ENCODE measurements around the gene SLC22A1.
"Not testable (repeated sequence)": the region's sequence is repeated elsewhere in the genome, so short reads cannot be mapped to it uniquely, and the experiment has no call there.

SLC22A1 gene

DNA sequence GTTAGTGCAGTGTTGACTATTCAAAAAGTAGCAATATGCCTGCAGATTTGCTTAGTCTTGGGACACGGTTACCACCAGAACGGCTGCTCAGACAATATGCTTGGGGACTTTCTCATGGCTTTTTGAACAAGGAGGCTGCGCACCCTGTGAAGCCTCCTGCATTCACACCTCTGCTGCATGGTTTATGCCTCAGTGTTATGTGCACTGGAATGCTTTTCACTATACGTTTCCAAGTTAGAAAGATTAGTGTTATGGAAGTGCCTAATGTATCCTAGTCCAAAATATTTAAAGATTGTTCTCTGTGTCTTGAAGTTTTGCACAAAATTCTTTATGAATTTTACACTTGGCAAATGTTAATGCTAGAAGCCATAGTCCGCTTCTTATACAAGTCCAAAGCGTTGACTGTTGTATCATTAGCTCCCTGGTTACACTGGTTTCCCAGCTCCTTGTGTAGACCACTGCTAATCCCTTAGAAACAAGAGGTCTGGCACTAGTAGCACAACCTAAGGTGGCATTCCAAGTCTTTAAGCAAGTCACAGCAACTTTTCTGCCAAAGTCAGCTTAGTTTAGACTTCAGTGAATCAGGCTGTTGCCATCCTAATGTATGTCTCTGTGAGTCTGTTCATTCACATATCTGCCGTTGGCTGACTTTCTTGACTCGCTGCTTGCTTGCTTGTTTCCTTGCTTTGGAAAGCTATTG is 26.3 kb upstream of the SLC22A1 start:
- no peak for ATAC-seq

DNA sequence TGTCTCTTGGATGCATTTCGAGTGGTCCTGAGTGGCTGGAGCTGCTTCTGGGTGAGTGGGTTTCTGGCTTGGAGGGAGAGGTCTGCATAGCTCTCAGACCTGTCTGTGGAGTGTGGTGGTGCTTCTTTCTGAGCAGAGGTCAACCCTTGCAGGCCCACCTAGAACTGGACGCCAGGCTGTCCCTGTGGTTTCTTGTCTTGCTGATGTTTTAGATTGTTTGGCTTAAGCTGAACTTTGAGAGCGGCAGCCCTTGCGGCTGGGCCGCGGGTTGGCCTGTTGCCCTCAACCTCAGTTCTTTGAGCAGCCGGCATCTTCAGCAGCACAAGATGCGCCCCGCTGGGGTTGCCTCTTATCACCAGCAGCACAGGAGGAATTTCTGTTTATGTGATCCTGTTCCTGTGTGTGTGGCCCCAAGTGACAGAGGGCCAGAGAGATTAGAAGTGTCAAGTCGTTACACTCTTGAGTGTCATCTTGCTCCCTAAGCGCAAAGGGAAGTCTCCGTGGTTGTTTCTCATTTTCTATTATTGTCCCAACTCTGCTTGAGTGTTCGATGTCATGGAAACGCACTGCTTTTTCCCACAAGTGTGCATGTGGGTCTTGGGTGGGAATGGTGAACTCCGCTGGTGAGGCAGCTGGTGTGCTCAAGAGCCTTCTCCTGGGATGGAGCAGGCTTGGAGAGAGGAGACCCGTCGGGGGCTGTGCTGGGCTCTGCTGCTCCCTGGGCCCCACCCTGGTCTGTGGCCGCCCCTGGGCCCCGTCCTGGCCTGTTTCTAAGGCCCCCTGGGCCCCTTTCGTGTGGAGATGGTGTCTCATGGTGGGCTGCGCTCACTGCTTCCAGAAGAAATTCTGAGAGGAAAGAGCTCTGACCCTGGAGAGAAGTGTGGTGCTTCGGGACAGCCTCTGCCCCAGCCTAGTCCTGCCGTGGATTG is 20.1 kb upstream of the SLC22A1 start:
- ATAC-seq, result no peak

DNA sequence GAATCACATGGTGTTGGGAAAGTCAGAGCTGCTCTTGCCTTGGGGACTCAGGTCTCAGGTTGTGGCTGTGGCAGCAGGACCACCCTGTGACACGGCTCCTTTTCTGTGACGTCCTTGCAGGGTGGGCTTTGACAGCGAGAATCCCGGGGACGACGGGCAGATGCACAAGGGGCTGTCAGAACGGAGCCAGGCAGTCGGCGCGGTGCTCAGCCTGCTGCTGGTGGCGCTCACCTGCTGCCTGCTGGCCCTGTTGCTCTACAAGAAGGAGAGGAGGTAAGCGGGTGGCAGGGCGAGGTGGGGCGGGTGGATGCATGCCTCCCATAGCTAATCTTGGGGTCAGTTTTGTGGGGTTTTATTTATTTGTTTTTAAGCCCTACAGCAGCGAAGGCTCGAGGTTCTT is 19.2 kb upstream of the SLC22A1 start:
- ATAC-seq, result no peak

DNA sequence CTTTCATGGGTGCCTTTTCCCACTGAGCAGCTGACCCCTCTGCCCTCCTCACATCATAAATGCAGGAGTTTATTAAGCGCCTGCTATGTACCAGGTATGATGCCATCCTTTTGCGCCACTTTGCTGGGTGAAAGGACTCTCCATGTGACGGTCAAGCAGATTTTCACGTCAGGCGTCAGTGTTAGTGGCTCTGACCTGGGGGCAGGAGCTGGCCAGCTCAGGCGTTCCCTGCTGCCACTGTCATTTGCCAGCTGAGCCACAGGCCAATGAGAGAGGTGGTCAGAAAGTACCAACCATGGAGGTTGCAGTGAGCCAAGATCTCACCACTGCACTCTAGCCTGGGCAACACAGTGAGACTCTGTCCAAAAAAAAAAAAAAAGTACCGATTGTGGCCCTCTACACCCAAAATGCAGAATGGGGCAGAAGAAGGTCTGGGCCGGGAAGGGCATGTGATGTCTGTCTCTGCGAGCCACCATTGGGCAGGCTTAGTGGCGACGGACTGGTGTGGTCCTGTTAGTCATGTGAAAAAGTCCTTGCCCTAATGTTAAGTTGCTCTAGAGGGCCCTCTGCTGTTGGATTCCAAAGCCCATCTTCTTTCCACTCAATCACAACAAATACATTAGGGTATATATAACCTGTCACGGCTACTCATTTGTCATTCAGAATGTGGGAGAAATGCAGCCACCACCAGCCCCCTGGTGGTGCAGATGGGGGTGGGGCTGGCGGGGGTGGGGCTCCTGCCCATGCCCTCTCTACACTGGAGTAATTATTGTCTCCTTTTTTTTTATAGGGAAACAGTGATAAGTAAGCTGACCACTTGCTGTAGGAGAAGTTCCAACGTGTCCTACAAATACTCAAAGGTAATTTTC is 18.4 kb upstream of the SLC22A1 start:
- peak in 1 of 2 donors; percentile 20 for ATAC-seq

DNA sequence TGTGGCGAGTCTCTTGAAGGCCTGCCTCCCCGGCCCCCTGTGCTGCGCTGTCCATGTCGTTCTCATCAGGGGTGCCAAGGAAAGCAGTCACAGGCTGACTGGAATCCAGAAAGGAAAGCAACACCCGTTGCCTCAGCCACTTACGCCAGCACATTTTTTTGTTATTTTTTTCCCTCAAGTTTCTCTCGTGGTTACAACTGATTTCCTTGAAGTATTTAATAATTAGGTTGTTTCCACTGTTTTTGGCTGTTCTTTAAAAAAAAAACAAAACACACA is 17.9 kb upstream of the SLC22A1 start:
- ATAC-seq, result no peak

DNA sequence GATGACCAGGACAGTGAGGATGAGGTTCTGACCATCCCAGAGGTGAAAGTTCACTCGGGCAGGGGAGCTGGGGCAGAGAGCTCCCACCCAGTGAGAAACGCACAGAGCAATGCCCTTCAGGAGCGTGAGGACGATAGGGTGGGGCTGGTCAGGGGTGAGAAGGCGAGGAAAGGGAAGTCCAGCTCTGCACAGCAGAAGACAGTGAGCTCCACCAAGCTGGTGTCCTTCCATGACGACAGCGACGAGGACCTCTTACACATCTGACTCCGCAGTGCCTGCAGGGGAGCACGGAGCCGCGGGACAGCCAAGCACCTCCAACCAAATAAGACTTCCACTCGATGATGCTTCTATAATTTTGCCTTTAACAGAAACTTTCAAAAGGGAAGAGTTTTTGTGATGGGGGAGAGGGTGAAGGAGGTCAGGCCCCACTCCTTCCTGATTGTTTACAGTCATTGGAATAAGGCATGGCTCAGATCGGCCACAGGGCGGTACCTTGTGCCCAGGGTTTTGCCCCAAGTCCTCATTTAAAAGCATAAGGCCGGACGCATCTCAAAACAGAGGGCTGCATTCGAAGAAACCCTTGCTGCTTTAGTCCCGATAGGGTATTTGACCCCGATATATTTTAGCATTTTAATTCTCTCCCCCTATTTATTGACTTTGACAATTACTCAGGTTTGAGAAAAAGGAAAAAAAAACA is 16.6 kb upstream of the SLC22A1 start:
- no peak for ATAC-seq

DNA sequence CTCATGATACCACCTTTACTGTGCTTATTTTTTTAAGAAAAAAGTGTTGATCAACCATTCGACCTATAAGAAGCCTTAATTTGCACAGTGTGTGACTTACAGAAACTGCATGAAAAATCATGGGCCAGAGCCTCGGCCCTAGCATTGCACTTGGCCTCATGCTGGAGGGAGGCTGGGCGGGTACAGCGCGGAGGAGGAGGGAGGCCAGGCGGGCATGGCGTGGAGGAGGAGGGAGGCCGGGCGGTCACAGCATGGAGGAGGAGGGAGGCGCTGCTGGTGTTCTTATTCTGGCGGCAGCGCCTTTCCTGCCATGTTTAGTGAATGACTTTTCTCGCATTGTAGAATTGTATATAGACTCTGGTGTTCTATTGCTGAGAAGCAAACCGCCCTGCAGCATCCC is 15.6 kb upstream of the SLC22A1 start:
- no peak for ATAC-seq

DNA sequence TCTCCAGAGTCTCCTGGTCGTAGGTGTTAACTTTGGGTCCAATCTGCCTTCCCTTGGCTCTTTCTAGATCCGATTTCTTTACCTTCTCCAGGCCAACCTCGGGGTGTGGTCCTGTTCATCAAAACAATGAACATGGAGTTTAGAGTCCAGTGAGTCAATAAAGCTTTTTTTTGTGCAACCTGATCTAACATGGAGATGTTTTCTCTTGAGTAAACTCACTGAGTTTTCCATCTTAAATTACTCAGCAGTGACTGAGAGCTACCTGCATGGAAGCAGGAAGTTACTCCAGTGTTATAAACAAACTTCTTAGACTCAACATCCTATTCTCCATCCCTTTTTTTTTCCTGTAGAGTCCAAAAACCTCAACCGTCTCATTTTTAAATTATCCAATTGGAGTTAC is 14.9 kb upstream of the SLC22A1 start:
- no peak for ATAC-seq

DNA sequence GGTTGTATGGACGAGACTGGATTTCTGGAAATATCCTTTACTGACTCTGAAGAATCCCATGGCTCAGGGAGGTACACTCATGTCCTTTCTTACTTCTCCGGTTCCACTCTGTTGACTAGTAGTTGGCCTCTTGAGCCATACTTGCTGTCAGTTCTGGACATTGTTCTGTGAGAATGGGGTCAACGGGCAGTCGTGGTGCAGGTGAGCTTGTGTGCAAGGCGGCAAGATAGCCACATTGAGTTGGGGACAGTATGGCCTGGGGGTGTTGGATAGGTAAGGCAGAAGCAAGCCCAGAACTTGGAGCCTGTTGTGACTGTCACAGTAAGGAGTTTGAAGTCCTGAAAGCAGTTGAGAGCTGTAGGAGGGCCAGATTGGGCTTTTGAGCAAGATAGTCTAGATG is 13.5 kb upstream of the SLC22A1 start:
- no peak for ATAC-seq

DNA sequence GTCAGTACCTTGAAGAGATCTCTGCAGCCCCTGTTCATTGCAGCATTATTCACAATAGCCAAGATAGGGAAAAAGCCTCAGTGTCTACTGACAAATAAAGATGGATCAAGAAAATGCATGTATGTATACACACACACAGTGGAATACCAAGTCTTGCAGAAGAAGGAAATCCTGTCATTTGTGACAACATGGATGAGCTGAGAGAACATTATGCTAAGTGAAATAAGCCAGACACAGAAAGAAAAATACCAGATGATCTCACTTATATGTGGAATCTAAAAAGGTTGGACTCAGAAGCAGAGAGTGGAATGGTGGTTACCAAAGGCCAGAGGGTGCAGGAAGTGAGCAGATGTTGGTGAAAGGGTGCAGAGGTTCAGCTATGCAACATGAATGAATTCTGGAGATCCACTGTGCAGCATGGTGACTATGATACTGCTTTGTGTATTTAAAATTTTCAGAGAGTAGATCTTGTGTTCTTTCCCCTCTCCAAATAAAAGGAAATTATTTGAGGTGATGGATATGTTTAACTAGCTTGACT is 11.0 kb upstream of the SLC22A1 start:
- ATAC-seq, result no peak

DNA sequence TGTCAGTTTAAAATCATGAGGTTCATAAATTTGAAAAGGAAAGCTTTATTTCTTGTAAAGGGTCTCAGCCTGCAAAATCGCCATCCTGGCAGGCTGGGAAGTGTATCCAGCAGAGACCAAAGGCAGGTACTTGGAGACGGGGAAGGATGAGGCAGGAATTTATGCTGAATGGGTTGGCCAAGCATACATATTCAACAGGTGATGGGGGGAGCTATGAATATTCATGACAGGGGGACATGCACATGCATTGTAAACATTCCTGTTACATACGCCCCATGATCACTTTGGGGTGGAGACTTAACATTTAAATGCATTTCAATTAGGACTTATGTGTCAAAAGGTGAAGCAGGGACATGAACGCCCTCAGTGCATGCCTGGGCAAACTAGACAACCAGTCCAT is 9.8 kb upstream of the SLC22A1 start:
- ATAC-seq, result no peak

DNA sequence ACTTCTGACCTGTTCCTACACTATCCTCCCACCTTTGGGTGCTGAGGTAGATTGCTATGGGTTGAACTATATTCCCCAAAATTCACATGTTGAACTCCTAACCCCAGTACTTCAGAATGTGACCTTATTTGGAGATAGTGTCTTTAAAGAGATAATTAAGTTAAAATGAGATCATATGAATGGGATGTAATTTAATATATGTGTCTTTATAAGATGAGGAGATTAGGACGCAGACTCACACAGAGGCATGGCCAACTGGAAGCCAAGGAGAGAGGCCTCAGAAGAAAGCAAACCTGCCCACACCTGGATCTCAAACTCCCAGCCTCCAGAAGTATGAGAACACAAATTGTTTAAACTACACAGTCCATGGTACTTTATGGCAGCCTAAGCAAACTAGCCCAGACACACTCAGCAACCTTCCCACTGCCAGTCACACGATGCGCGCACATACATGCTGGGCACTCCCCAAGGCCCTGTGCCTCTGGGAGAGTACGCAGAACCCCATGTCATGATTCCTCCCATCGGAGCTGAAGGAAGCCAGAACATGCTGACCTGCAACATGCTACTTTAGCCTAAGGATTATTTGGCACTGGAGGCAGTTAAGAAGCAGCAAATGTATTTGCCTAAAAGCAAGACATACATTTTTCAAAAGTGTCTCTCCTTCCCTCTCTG is 8.9 kb upstream of the SLC22A1 start:
- ATAC-seq, result no peak

DNA sequence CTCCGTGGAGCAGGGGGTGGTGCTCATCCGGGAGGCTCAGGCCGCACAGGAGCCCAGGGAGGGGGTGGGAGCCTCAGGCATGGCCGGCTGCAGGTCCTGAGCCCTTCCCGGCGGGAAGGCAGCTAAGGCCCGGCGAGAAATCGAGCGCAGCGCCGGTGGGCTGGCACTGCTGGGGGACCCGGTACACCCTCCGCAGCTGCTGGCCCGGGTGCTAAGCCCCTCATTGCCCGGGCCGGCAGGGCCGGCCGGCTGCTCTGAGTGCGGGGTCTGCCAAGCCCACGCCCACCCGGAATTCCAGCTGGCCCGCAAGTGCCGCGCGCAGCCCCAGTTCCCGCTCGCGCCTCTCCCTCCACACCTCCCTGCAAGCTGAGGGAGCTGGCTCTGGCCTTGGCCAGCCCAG is 7.1 kb upstream of the SLC22A1 start:
- not testable (repeated sequence) for ATAC-seq

DNA sequence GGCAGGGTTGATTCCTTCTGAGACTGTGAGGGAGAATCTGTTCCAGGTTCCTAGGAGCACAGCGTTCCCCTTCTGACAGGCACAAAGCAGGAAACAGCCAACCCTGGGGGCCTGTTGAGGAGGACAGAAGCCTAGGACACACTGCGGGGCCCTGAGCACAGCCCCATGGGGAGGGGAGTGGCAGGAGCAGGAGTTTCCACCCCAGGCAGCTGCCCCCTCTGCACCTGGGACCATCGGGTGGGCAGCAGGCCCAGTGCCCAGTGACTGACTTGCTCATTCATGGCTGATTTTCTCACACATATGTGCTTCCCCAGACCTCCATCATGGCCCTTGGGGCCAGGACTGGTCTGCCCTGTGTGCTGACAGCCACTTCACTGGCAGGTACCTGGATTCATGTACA is 6.2 kb upstream of the SLC22A1 start:
- no peak for ATAC-seq

DNA sequence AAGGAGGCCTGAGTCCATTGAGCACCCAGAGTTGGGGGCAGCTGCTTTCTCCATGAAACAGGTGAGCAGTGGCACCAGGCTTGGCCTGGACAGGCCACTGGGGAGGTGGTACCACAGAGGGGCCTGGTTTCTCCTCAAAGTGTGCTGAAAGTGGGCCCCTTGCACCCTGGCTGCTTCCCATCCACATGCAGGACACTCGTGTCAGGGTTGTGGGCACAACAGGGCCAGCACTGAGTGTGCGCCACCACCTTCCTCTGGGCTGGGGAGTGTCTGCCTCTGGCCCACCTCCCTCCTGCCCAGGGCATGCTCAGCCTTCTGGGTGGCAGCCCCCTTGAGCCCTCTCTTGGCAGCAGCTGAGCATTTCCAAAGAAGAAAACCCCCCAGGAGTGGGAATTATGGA is 5.2 kb upstream of the SLC22A1 start:
- no peak for ATAC-seq

DNA sequence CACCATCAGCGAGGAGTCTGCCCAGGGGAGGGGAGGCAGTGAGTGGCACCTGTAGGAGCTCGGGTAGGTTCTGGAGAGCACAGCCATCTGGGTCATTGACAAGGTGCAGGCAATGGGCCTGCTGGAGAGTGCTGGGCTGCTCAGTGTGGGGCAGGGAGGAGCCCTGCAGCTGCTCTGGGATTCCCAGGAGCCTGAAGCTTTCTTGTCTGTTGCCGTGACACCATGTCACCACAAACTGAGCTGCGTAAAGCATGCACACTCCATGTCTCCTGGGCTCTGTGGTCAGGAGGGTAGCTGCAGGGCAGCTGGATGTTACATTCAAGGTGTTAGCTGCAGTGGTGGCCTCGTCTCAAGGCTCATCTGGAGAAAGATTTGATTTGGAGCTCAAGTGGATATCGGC is 4.5 kb upstream of the SLC22A1 start:
- no peak for ATAC-seq

DNA sequence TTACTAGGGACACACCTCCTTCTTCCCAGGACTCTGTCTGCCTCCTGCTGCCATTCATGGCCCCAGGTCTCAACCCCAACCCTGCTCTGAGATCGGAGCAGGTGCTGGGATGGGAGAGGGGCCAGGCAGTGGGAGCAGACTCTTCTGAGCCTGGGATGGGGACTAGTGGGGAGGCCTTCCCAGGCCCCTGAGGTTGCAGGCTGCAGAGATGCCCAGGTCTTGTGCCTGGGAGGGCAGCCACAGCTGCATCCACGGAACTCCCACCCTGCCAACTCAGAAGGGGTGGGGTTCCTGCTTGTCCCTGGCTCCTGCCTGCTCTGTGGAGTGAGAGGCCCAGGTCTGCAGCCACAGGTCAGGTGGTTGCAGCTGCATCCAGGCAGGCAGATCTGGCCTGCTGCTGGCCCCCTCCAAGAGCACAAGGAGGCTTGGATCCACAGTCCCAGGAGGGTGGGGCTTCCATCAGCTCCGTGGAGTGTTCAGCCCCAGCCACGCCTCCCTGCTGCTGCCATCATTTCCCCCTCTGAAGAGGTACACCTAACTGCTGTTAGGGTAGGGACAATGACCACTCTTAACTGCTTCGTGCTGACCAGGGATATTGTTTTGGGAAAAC is 2.9 kb upstream of the SLC22A1 start:
- no peak for ATAC-seq

DNA sequence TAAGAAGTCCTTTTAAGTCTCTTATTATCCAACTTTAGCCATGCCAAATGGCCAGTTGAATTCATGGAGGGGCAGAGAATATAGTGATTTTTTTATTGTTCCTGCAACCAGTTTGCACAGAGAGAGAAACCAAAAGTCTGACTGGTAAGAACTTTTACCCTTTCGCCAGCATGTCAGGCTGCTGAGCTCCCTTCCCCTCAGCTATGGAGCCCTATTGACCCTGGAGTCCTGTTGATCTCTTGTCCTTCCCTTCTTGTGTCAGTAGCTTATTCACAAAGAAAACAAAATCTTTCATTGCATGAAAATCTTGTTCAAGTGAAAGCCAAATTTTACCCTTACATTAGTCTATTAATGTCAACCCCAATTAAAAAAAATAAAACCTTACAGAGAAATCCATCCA is 1.5 kb upstream of the SLC22A1 start:
- no peak for ATAC-seq

DNA sequence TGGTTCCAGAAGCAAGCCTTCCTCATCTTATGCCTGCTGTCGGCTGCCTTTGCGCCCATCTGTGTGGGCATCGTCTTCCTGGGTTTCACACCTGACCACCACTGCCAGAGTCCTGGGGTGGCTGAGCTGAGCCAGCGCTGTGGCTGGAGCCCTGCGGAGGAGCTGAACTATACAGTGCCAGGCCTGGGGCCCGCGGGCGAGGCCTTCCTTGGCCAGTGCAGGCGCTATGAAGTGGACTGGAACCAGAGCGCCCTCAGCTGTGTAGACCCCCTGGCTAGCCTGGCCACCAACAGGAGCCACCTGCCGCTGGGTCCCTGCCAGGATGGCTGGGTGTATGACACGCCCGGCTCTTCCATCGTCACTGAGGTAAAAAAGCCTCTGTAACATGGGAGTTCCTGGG is 366 bp downstream of the SLC22A1 start:
- ATAC-seq, result no peak

DNA sequence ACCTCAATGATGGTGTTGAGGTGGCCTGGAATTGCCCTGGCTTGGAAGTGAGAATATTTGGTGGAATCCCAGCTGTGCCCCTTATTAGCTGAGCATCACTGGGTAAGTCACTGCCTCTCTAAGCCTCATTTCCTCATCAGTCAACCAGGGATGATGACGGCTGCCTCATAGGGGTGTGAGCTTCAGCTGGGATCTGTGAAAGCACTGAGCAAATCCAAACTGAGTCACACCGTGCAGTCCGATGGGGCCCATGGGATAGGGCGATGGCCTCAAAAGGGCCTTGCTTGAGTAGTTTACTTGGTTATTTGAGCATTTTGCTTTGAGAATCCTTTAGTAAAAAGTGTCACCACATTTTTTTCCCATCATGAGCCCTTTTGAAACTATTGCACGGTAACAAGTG is 1.1 kb downstream of the SLC22A1 start:
- no peak for ATAC-seq

DNA sequence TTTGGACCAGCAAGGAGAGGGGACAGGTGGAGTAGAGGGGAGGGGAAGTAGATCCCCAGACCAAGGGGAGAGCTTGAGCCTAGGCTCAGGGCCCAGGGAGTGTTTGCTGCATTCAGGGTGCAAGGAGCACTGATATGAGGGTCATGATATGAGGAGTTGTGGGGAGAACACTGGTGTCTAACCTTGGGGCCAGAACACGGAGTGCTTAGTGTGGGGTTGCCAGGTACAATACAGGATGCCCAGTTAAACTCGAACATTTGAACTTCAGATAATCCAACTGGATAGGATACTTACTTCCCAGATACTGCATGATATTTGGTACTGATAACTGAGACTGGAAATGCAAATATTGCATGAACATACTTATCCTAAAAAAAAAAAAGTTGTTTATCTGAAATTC is 2.4 kb downstream of the SLC22A1 start:
- no peak for ATAC-seq

DNA sequence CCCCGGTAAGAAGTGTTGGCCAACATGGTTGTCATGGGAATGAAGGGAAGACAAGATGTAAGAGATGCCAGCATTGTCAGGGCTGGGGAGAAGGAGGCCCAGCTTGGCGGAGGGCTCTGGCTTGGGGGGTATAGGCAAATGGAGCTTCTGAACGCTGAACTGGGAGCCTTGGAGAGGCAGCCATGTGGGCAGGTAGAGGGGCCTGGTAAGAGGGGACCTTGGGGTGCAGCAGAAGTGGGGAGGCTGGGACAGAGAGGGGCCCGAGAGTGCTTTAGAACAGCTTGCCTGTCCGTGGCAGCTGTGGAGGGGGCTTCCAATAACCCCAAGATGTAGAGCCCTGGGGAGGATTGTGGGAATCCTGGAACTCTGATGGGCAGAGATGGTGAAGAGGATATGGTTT is 3.0 kb downstream of the SLC22A1 start:
- no peak for ATAC-seq
